SK-N-SH (cell line): ENCODE measurements around the gene ACSL6. TPM values are rescaled to one million over a fixed set of nuclear protein-coding genes. Genes with fewer than 3 reads are reported as not detected.

ENCODE experiments used
- CTCF ChIA-PET: fragments of 300-600, 350-600 bp; formaldehyde crosslinking; extraction: SDS; loops from one replicate; lab custom pipeline; 2021; lab: Yijun Ruan, JAX
- POLR2A ChIA-PET: fragments of 350-600 bp; sonication (Branson Sonifier 250); formaldehyde crosslinking; extraction: SDS; loops from one replicate; lab custom pipeline; 2020; ENCODE audit warnings: antibody characterized with exemption, inconsistent platforms; lab: Yijun Ruan, JAX
- DNase-seq: peaks from one replicate; pipeline ENCODE4 v3.0.0; 2012
- H2AFZ ChIP-seq: fragments of 200-600 bp; sonication (generic); 2 replicates; pipeline ENCODE4 v1.8.1; 2016; ENCODE audit warnings: antibody characterized with exemption, mild to moderate bottlenecking, low read depth
- H3F3A ChIP-seq: fragments of 200-600 bp; sonication (generic); replicated peaks from 2 replicates; pipeline ENCODE3; 2016; ENCODE audit warnings: antibody characterized with exemption, mild to moderate bottlenecking; ENCODE audit not compliant: insufficient read depth
- H3K27ac ChIP-seq, 2 experiments: fragments of 200-500 bp in 1 of 2; fragments of 200-600 bp in 1 of 2; sonication (Bioruptor generic) in 1 of 2; sonication (generic), shearing (Covaris generic) in 1 of 2; 2 replicates each; pipeline versions ENCODE4 v1.5.1 to v1.6.1; 2014 to 2016; ENCODE audit warnings: low read depth in 2 of 2, inconsistent platforms in 1 of 2, low read length in 1 of 2, mild to moderate bottlenecking in 1 of 2, mixed read lengths in 1 of 2
- H3K27me3 ChIP-seq: fragments of 200-600 bp; sonication (generic), shearing (Covaris generic); 2 replicates; pipeline ENCODE4 v1.6.1; 2016; ENCODE audit warnings: mixed run types; ENCODE audit not compliant: insufficient read depth
- H3K36me3 ChIP-seq, 2 experiments: fragments of 200-500 bp in 1 of 2; fragments of 200-600 bp in 1 of 2; sonication (Bioruptor generic) in 1 of 2; sonication (generic) in 1 of 2; replicated peaks in 1 of 2; 2 replicates each; pipeline versions ENCODE3 to v1.5.1; 2014 to 2016; ENCODE audit warnings: low read length in 1 of 2, mild to moderate bottlenecking in 1 of 2; ENCODE audit not compliant: insufficient read depth in 2 of 2, control insufficient read depth in 1 of 2
- H3K4me1 ChIP-seq, 2 experiments: fragments of 200-500 bp in 1 of 2; fragments of 200-600 bp in 1 of 2; sonication (Bioruptor generic) in 1 of 2; sonication (generic), shearing (Covaris generic) in 1 of 2; 2 replicates each; pipeline versions ENCODE4 v1.5.1 to v1.6.1; 2014 to 2016; ENCODE audit warnings: low read depth in 1 of 2, low read length in 1 of 2, mixed run types in 1 of 2; ENCODE audit not compliant: insufficient read depth in 2 of 2, control insufficient read depth in 1 of 2
- H3K4me2 ChIP-seq: fragments of 200-600 bp; sonication (generic), shearing (Covaris generic); 2 replicates; pipeline ENCODE4 v1.6.1; 2017; ENCODE audit warnings: mixed run types
- H3K4me3 ChIP-seq, 2 experiments: fragments of 200-500 bp in 1 of 2; fragments of 200-600 bp in 1 of 2; sonication (Bioruptor generic) in 1 of 2; sonication (generic), shearing (Covaris generic) in 1 of 2; 2 replicates each; pipeline versions ENCODE4 v1.5.1 to v1.8.1; 2014 to 2016; ENCODE audit warnings: low read depth in 2 of 2, inconsistent platforms in 1 of 2, low read length in 1 of 2, mild to moderate bottlenecking in 1 of 2, mixed read lengths in 1 of 2, moderate library complexity in 1 of 2
- H3K79me2 ChIP-seq: fragments of 200-600 bp; sonication (generic); 2 replicates; pipeline ENCODE4 v1.8.1; 2017; ENCODE audit warnings: mild to moderate bottlenecking; ENCODE audit not compliant: insufficient read depth
- H3K9ac ChIP-seq: fragments of 200-600 bp; sonication (generic); 2 replicates; pipeline ENCODE4 v1.6.1; 2017; ENCODE audit warnings: mixed run types
- H3K9me2 ChIP-seq: fragments of 200-600 bp; sonication (generic); 2 replicates; pipeline ENCODE4 v1.6.1; 2017; ENCODE audit warnings: mixed run types
- H3K9me3 ChIP-seq: fragments of 200-600 bp; sonication (generic); 2 replicates; pipeline ENCODE4 v1.6.1; 2017; ENCODE audit warnings: mixed run types, mild to moderate bottlenecking, moderate library complexity
- H4K20me1 ChIP-seq: fragments of 200-600 bp; sonication (generic); 2 replicates; pipeline ENCODE4 v1.6.1; 2017; ENCODE audit warnings: mild to moderate bottlenecking, mixed run types; ENCODE audit not compliant: insufficient read depth
- CHD2 ChIP-seq: fragments of 150-350 bp; IDR thresholded peaks from 2 replicates; pipeline ENCODE4 v1.6.1; 2018; ENCODE audit warnings: low read length; ENCODE audit not compliant: partially characterized antibody
- ELF1 ChIP-seq: IDR thresholded peaks from 2 replicates; pipeline ENCODE4 v1.4.0; 2012
- EP300 ChIP-seq, 2 experiments: IDR thresholded peaks; 2 replicates each; pipeline versions ENCODE4 v1.4.0 to v1.6.1; 2012; ENCODE audit warnings: borderline replicate concordance in 1 of 2, low read depth in 1 of 2, low read length in 1 of 2
- FOSL2 ChIP-seq: IDR thresholded peaks from 2 replicates; pipeline ENCODE4 v1.4.0; 2012; ENCODE audit warnings: low read depth, mild to moderate bottlenecking, moderate library complexity, borderline replicate concordance
- FOXJ3 ChIP-seq: sonication (generic); formaldehyde crosslinking; IDR thresholded peaks from 2 replicates; pipeline ENCODE4 v1.5.1; 2020; ENCODE audit warnings: mild to moderate bottlenecking, missing genetic modification reagents
- MAX ChIP-seq: IDR thresholded peaks from 2 replicates; pipeline ENCODE4 v1.4.0; 2012; ENCODE audit warnings: low read depth
- MXI1 ChIP-seq: IDR thresholded peaks from 2 replicates; pipeline ENCODE4 v1.6.1; 2012; ENCODE audit warnings: mild to moderate bottlenecking, low read depth, low read length, improper control_type of control experiment
- NFIC ChIP-seq: IDR thresholded peaks from 2 replicates; pipeline ENCODE4 v1.4.0; 2012; ENCODE audit warnings: borderline replicate concordance
- NRF1 ChIP-seq: IDR thresholded peaks from 2 replicates; pipeline ENCODE4 v1.6.1; 2012; ENCODE audit warnings: low read depth, mild to moderate bottlenecking, low read length
- POLR2AphosphoS5 ChIP-seq: IDR thresholded peaks from 2 replicates; pipeline ENCODE4 v1.6.1; 2012; ENCODE audit warnings: low read depth, low read length
- RAD21 ChIP-seq: IDR thresholded peaks from 2 replicates; pipeline ENCODE4 v1.6.1; 2012; ENCODE audit warnings: mild to moderate bottlenecking, low read length
- RCOR1 ChIP-seq: fragments of 150-350 bp; IDR thresholded peaks from 2 replicates; pipeline ENCODE4 v1.6.1; 2017; ENCODE audit warnings: antibody characterized with exemption, low read length
- RXRA ChIP-seq: IDR thresholded peaks from 2 replicates; pipeline ENCODE4 v1.4.0; 2012; ENCODE audit warnings: low read depth, mild to moderate bottlenecking, borderline replicate concordance
- SMC3 ChIP-seq: IDR thresholded peaks from 2 replicates; pipeline ENCODE4 v1.6.1; 2012; ENCODE audit warnings: low read depth, low read length, improper control_type of control experiment
- TAF1 ChIP-seq: IDR thresholded peaks from 2 replicates; pipeline ENCODE4 v1.6.1; 2012; ENCODE audit warnings: low read depth, mild to moderate bottlenecking, low read length, moderate library complexity, borderline replicate concordance
- TCF12 ChIP-seq: IDR thresholded peaks from 2 replicates; pipeline ENCODE4 v1.4.0; 2012
- TEAD4 ChIP-seq: IDR thresholded peaks from 2 replicates; pipeline ENCODE4 v1.4.0; 2012; ENCODE audit warnings: mild to moderate bottlenecking, borderline replicate concordance; ENCODE audit not compliant: insufficient read depth
- WGBS: methylation state at CpG from one replicate; pipeline ENCODE4 v1.1.6; 2017; ENCODE audit warnings: low lambda C conversion rate; 5-methylcytosine and 5-hydroxymethylcytosine counted together
- polyA plus RNA-seq, 3 experiments: library from polyadenylated mRNA; depleted of rRNA; stranded (reverse); fragments of >200 nt; gene quantifications; 2 replicates each; pipeline ENCODE4 v1.2.3, GENCODE V29; 2012
- TF ChIP-seq, protein P1 (sequence below): IDR thresholded peaks from 2 replicates; pipeline ENCODE4 v1.4.0; 2012; ENCODE audit warnings: low read depth, borderline replicate concordance
- TF ChIP-seq, protein P2 (sequence below): fragments of 150-350 bp; IDR thresholded peaks from 2 replicates; pipeline ENCODE4 v1.6.1; 2017; ENCODE audit warnings: antibody characterized with exemption, low read length, low read depth, borderline replicate concordance
- TF ChIP-seq, protein P3 (sequence below): IDR thresholded peaks from 2 replicates; pipeline ENCODE4 v1.6.1; 2012; ENCODE audit warnings: mild to moderate bottlenecking, low read depth, low read length, moderate library complexity

The ACSL6 gene
- polyA plus RNA-seq, 1 of the 3 experiments (the other 2 are of a cell fraction): 0.46 TPM

GRCh38 chr5:131994533-131995226 lies 16.8 kb downstream of the ACSL6 start:
- no peak overlapping the region for H2AFZ ChIP-seq
- no peak overlapping the region for H3K4me3 ChIP-seq
- H3K4me2 ChIP-seq: no peak overlapping the region
- ChIA-PET CTCF (interaction anchor here (1.3 to 1.6 kb wide), 2 partner anchors 69 to 405 kb away, joined by 3 to 4 read pairs; no protein-coding TSS in a partner anchor), POLR2A (no interaction called here)
- DNase-seq: no peak
- no peaks in the 10 kb centered on the region for H3F3A ChIP-seq
- no peaks in the 10 kb centered on the region for H3K27me3 ChIP-seq
- H3K9me3 ChIP-seq: no peaks in the 10 kb centered on the region
- no peaks in the 10 kb centered on the region for H3K36me3 ChIP-seq
- no peaks in the 10 kb centered on the region for H3K79me2 ChIP-seq
- peaks cover 0 to 10% of the 10 kb centered on the region in 2 experiments; a peak in 1 of 4 replicates for H3K4me1 ChIP-seq
- WGBS: 100% methylated on average over 1 of the region's 7 CpGs
- no peak overlapping the region for H3K9ac ChIP-seq
- TF ChIP-seq MXI1: no peak
- no peak for TF ChIP-seq RXRA
- TF ChIP-seq ELF1: no peak
- TF ChIP-seq SMC3: no peak
- no peak for TF ChIP-seq NRF1
- no peak for TF ChIP-seq FOSL2
- no peak for TF ChIP-seq CHD2
- TF ChIP-seq EP300 (IDR thresholded peaks at IDR 0.05; ENCODE audit: borderline replicate concordance in 1 of 2, low read depth in 1 of 2, low read length in 1 of 2): no peak
- no peak for TF ChIP-seq RCOR1
- no peak for TF ChIP-seq POLR2AphosphoS5
- no peak for TF ChIP-seq NFIC
- TF ChIP-seq, protein P1, sequence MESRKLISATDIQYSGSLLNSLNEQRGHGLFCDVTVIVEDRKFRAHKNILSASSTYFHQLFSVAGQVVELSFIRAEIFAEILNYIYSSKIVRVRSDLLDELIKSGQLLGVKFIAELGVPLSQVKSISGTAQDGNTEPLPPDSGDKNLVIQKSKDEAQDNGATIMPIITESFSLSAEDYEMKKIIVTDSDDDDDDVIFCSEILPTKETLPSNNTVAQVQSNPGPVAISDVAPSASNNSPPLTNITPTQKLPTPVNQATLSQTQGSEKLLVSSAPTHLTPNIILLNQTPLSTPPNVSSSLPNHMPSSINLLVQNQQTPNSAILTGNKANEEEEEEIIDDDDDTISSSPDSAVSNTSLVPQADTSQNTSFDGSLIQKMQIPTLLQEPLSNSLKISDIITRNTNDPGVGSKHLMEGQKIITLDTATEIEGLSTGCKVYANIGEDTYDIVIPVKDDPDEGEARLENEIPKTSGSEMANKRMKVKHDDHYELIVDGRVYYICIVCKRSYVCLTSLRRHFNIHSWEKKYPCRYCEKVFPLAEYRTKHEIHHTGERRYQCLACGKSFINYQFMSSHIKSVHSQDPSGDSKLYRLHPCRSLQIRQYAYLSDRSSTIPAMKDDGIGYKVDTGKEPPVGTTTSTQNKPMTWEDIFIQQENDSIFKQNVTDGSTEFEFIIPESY: no peak
- TF ChIP-seq TAF1: no peak
- TF ChIP-seq RAD21: no peak
- TF ChIP-seq FOXJ3: no peak
- TF ChIP-seq MAX: no peak
- no peaks in the 10 kb centered on the region for H3K9me2 ChIP-seq
- no peaks in the 10 kb centered on the region for H4K20me1 ChIP-seq
- H3K27ac ChIP-seq: no peak overlapping the region

DNA sequence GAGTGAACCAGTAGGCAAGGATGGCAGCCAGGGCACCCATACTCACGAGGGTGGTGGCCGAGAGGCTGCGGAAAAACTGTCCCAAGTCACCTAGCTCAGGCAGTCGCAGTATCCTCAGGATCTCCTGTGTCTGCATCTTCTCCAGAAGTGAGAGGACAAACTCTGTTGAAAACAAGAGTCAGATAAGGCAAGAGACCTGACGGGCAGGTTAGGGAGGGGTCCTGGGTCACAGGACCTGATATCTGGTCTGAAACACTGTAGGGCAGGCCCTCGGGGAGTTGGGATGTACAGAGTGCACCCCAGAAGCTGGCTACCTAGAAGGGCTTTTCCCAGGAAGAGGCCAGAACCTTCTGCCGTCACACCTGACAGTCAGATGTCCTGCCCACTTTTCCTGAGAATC lies 17.4 kb downstream of the ACSL6 start:
- ChIA-PET CTCF (interaction anchor here (1.3 to 1.6 kb wide), 2 partner anchors 69 to 404 kb away, joined by 3 to 4 read pairs; no protein-coding TSS in a partner anchor), POLR2A (no interaction called here)
- Histone ChIP-seq H3K4me3 (no peak overlapping the region), H3K27ac (no peak overlapping the region), H3K9me2 (no peaks in the 10 kb centered on the region), H3K9ac (no peak overlapping the region), H4K20me1 (no peaks in the 10 kb centered on the region), H3K79me2 (no peaks in the 10 kb centered on the region), H3K27me3 (no peaks in the 10 kb centered on the region), H3K9me3 (no peaks in the 10 kb centered on the region), H3K36me3 (no peaks in the 10 kb centered on the region), H3K4me2 (no peak overlapping the region), H2AFZ (no peak overlapping the region), H3F3A (no peaks in the 10 kb centered on the region), H3K4me1 (peaks cover 0 to 7% of the 10 kb centered on the region in 2 experiments; a peak in 1 of 4 replicates)
- WGBS: 58% methylated on average over 5 of the region's 7 CpGs
- TF ChIP-seq TEAD4: no peak
- no peak for TF ChIP-seq RCOR1
- TF ChIP-seq MAX: no peak
- TF ChIP-seq, protein P2, sequence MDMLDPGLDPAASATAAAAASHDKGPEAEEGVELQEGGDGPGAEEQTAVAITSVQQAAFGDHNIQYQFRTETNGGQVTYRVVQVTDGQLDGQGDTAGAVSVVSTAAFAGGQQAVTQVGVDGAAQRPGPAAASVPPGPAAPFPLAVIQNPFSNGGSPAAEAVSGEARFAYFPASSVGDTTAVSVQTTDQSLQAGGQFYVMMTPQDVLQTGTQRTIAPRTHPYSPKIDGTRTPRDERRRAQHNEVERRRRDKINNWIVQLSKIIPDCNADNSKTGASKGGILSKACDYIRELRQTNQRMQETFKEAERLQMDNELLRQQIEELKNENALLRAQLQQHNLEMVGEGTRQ: no peak
- TF ChIP-seq, protein P3, sequence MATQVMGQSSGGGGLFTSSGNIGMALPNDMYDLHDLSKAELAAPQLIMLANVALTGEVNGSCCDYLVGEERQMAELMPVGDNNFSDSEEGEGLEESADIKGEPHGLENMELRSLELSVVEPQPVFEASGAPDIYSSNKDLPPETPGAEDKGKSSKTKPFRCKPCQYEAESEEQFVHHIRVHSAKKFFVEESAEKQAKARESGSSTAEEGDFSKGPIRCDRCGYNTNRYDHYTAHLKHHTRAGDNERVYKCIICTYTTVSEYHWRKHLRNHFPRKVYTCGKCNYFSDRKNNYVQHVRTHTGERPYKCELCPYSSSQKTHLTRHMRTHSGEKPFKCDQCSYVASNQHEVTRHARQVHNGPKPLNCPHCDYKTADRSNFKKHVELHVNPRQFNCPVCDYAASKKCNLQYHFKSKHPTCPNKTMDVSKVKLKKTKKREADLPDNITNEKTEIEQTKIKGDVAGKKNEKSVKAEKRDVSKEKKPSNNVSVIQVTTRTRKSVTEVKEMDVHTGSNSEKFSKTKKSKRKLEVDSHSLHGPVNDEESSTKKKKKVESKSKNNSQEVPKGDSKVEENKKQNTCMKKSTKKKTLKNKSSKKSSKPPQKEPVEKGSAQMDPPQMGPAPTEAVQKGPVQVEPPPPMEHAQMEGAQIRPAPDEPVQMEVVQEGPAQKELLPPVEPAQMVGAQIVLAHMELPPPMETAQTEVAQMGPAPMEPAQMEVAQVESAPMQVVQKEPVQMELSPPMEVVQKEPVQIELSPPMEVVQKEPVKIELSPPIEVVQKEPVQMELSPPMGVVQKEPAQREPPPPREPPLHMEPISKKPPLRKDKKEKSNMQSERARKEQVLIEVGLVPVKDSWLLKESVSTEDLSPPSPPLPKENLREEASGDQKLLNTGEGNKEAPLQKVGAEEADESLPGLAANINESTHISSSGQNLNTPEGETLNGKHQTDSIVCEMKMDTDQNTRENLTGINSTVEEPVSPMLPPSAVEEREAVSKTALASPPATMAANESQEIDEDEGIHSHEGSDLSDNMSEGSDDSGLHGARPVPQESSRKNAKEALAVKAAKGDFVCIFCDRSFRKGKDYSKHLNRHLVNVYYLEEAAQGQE: no peak
- TF ChIP-seq TCF12: no peak
- no peak for DNase-seq
